HG03196 (cell line): ENCODE results near the gene GNAO1.

Experiments
- ATAC-seq: cut with Tn5 transposase; IDR thresholded peaks from one replicate; pipeline ENCODE4 v1.9.1; 2021; ENCODE audit not compliant: unreplicated experiment

The GNAO1 gene

GRCh38 chr16:56234737-56235136 is 43.4 kb downstream of the GNAO1 start:
- ATAC-seq = no peak

- no peak for ATAC-seq
Measured at GRCh38 chr16:56237451-56237930, 46.2 kb downstream of the GNAO1 start.

- ATAC-seq = no peak
Measured at GRCh38 chr16:56238188-56238587, 46.9 kb downstream of the GNAO1 start.

DNA sequence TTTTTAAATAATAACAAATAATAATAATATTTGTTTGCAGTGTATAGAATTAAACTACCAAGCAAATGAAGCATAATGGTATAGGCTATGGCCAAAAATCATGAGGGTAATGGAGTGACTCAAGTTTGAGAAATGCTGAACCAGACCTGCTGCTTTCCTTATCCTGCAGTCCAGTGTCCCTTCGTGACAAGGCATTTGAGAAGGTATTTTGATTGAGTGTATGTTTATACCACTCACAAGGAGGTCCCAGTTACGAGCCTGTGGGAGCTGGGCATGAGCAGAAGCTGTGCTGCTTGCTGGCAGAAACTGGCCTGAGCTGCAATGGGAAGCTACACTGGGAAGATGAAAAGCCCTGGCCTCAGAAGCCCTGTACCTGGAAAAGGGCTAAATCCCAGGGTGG is 50.3 kb downstream of the GNAO1 start:
- no peak for ATAC-seq

GRCh38 chr16:56242740-56243139 is 51.5 kb downstream of the GNAO1 start:
- no peak for ATAC-seq

GRCh38 chr16:56244612-56245011 is 53.3 kb downstream of the GNAO1 start:
- no peak for ATAC-seq

DNA sequence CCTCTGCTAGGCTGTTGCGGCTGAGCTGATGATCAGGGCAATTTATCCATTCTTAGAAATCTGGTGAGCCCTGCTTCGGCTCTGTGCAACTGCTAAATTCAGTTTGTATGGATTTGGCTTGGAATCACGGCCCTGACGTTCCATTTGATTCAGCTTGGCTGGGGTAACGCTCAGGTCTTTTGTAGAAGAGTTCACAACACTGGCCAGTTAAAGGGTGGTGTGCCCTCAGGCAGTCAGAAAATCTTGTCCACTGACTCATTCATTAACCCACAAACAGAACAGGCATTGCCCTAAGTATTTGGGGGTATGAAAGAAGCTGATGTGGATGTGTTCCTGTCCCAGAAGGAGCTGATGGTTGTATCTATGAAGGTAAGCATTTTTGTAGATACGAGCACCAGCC is 53.9 kb downstream of the GNAO1 start:
- ATAC-seq = no peak

DNA sequence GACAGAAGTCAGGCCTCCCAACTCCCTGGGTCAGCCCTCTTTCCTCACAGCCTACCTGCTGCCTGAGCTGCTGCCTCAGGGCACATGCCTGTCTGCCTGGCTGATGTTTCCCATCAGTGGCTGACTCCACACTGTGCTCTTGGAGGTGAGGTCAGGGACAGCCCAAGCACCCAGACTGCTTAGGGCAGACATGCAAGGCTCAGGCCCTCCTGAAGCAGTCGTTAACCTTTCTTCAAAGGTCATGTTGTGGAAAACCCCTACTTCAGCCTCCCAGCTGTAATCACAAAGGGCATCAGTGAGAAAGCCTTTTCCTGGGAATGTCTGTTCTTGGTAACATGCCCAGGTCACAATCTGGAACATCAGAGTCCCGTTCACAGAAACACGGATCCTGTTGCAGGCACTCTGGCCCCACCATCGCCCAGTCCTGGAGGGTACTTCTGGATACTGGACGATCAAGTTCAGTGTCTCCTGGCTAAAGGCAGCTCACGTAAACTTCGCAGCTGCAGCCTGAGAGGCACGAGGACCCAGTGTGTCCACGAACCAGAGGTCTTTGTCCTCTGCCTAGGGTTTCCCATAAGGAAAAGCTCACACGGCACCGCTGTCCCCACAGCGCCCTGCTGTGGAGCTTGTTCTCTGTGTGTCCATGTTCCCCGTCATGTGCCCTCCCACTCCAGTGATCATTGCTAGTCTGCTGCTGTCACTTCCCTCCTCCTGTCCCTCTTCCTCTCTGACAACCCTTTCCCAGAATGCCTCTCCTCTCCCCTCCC is 54.9 kb downstream of the GNAO1 start:
- no peak for ATAC-seq

- ATAC-seq = no peak
Measured at GRCh38 chr16:56247018-56247417, 55.7 kb downstream of the GNAO1 start.

DNA sequence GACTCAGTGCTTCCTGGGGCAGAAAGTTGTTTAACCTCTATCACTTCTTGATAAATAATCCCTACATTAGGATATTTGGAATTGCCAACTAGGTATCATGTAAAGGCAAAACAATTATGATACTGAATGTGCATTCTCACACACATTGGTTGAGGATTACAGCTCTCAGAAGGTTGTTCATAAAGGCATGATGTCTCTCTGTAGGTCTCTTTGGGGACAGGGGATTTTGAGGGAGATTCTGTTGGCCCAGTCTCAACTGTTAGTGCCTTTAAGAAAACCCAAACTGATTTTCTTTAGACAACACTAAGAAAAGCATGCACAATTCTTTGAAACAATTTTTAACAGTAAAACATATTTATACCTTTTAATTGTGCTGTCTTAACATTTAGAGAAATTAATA is 56.5 kb downstream of the GNAO1 start:
- no peak for ATAC-seq

GRCh38 chr16:56252835-56253234 is 61.5 kb downstream of the GNAO1 start:
- ATAC-seq = no peak

GRCh38 chr16:56255904-56256303 is 64.6 kb downstream of the GNAO1 start:
- ATAC-seq = no peak

- no peak for ATAC-seq
Measured at GRCh38 chr16:56257239-56257638, 66.0 kb downstream of the GNAO1 start.

DNA sequence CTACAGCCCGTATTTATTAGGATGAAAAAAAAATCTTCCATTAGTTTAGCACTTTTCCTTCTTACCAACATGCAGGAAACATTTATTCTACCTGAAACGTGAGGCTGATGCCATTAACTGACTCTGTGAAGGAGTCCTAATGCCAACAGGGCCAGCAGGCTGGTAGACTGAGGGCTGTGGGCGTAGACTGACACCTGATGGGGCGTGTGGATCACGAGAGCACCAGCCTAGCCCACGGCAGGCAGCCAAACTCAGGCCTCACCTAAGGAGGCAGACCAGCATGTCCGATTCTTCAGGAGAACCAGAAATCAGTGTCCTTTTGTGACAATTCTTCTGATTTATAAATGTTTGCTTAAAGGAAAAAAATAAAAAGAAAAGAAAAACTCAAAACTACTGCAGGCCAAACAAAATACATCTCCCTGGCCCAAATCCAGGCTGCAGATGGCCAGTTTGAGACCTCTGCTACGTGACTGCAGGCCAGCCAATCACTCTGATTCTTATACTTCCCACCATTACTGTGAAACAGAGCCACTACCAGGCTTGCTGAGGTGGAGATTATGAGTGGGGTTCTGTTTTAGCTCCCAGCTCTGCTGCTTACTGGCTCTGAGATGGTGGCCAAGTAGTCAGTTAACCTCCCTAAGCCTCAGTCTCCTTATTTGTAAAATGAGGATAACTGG is 66.5 kb downstream of the GNAO1 start:
- ATAC-seq = no peak

DNA sequence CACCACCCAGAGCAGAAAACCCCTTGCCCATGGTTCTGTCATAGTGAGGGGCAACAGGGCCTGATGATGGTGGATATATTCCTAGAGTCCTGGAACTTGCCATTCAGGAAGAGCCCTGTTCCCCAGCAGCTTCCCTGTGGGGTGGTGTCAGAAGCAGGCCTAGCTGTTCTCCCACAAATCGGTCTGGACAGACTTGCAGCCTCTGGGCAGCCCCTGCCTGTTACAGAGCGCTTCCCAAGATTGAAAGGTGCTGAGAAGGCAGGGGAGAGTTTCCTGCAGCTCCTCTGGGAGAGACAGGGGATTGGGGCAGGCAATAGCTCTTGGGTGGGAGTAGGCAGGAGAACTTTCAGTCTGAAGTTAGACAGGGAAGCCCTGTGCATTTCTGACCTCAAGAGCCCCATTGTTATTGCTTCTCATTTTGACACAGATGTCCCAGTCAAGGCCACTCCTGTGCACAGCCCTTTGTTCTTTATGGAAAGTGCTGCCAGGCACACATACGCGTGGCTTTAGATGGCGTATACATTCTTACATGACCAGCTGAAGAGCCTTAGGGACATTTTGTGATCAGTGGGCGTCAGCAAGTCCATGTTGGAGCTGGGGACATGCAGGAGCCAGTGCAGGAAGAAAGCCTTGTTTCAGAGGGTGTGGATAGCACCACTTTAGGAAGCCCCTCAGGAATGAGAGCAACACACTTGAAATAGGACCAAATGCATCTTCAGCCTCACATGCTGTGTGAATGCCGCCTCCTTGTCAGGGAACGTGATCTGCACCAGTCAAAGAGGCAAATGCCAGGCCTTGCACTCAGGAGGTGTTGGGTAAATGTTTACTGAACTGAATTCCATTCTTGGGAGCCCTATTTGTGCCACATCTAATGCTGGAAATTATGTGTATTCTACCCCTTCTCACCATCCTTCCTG is 67.5 kb downstream of the GNAO1 start:
- ATAC-seq = no peak

GRCh38 chr16:56259425-56259779 is 68.1 kb downstream of the GNAO1 start:
- ATAC-seq = no peak

GRCh38 chr16:56260378-56261160 is 69.3 kb downstream of the GNAO1 start:
- ATAC-seq = no peak

GRCh38 chr16:56261656-56262055 is 70.4 kb downstream of the GNAO1 start:
- ATAC-seq = no peak

- ATAC-seq = no peak
Measured at GRCh38 chr16:56262148-56262547, 70.9 kb downstream of the GNAO1 start.

DNA sequence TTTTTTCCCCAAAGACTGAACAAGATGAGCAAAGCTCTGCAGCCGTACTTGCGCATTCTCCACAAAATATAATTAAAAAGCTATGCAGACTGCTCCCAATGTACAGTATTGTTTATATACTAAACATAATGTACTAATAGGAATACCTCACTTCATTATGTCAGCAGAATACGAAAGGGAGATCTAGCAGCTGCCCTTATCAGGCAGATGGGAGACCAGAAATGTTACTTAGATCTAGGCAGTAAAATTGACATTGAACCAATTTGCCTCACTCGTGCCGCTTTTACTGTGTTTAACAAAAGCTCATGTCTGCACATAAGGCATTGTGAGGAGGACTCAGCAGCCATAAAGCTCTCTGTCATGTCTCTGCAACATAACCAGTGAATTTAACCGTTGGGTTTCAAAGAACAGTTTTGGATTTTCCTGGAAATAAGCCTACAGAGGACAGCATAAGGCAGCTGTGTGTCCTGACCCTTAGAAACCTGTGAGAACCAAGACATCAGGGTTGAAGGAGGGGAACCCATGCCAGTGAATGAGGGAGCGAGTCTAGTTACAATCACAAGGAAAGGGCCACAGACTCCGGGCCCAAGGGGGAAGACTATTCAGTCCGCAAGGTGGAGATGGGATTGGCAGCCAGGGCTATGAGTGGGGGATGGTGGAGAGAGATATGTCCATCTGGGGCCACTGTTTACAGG is 71.4 kb downstream of the GNAO1 start:
- no peak for ATAC-seq
